Coronary artery (tissue), 2 donors: Measurements from ENCODE around the gene KRT2.

Experiments used
- DNase-seq: peaks from one replicate; pipeline ENCODE4 v3.0.0-alpha.2; 2017; ENCODE audit warnings: low spot score
- H3K27ac ChIP-seq, 2 donors: fragments of 200-600 bp; sonication (generic); one replicate each; pipeline ENCODE4 v1.5.1; 2016 to 2019
- H3K4me3 ChIP-seq: fragments of 200-600 bp; sonication (generic); 2 replicates; pipeline ENCODE4 v1.5.1; 2016; ENCODE audit warnings: mild to moderate bottlenecking, moderate library complexity
- CTCF ChIP-seq: fragments of 200-600 bp; sonication (generic); IDR thresholded peaks from one replicate; pipeline ENCODE4 v1.5.1; 2019; ENCODE audit warnings: antibody characterized with exemption

Gene KRT2

GRCh38 chr12:52651726-52652261 lies at the start of gene KRT2:
KRT2 (minus strand) TSS chr12:52652211; CDS start chr12:52652142, 69 bp downstream.
- no peak within 1 kb of the TSS for H3K4me3 ChIP-seq
- TF ChIP-seq CTCF, result no peak
- peak; percentile 58 for DNase-seq
- no peak within 1 kb of the TSS for H3K27ac ChIP-seq

GRCh38 chr12:52701281-52701680 lies 49.3 kb upstream of the KRT2 start:
- no peak overlapping the region for H3K27ac ChIP-seq
- DNase-seq, result no peak
- TF ChIP-seq CTCF, result no peak
- H3K4me3 ChIP-seq, result no peak overlapping the region

- no peak for DNase-seq
- TF ChIP-seq CTCF, result no peak
- no peak overlapping the region for H3K27ac ChIP-seq
Measured at GRCh38 chr12:52699960-52700359, 47.9 kb upstream of the KRT2 start.

GRCh38 chr12:52699373-52699772 lies 47.4 kb upstream of the KRT2 start:
- H3K27ac ChIP-seq, result no peak overlapping the region
- no peak for DNase-seq
- TF ChIP-seq CTCF, result no peak
- H3K4me3 ChIP-seq, result no peak overlapping the region

More at GRCh38 chr12:52699960-52700359, 47.9 kb upstream of the KRT2 start:
- no peak overlapping the region for H3K4me3 ChIP-seq

- DNase-seq, result no peak
- no peak for TF ChIP-seq CTCF
- Histone ChIP-seq H3K27ac (no peak overlapping the region), H3K4me3 (no peak overlapping the region)
Measured at GRCh38 chr12:52698651-52699340, 46.8 kb upstream of the KRT2 start.

GRCh38 chr12:52697058-52697582 lies 45.1 kb upstream of the KRT2 start:
- no peak for DNase-seq
- H3K4me3 ChIP-seq, result no peak overlapping the region
- TF ChIP-seq CTCF, result no peak
- no peak overlapping the region for H3K27ac ChIP-seq

- no peak for DNase-seq
- H3K27ac ChIP-seq, result no peak overlapping the region
- H3K4me3 ChIP-seq, result no peak overlapping the region
- no peak for TF ChIP-seq CTCF
Measured at GRCh38 chr12:52696588-52696987, 44.6 kb upstream of the KRT2 start.
